ENCODE results near the gene ZNF845.
"Not testable (repeated sequence)": the region's sequence is repeated elsewhere in the genome, so short reads cannot be mapped to it uniquely, and the experiment has no call there.

DNA sequence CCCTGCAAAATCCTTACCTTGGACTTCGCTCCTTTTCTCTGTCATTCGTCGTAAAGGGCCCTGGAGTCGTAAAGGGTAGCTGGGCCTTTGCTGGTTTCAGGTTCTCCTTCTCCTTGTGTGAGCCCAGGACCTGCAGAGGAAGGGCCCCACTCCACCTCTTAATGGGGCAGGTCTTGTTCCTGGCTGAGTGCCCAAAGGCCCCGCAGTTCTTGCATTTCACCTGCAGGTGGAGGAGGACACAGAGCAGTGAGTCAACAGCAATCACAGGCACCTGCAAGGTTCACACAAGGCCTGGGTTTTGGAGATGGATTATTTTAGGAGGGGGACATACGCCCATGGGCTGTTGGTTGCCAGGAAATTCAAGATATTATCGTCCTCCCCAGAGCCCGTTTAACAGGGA is 32.2 kb upstream of the ZNF845 start:
- TF ChIP-seq, protein P1, sequence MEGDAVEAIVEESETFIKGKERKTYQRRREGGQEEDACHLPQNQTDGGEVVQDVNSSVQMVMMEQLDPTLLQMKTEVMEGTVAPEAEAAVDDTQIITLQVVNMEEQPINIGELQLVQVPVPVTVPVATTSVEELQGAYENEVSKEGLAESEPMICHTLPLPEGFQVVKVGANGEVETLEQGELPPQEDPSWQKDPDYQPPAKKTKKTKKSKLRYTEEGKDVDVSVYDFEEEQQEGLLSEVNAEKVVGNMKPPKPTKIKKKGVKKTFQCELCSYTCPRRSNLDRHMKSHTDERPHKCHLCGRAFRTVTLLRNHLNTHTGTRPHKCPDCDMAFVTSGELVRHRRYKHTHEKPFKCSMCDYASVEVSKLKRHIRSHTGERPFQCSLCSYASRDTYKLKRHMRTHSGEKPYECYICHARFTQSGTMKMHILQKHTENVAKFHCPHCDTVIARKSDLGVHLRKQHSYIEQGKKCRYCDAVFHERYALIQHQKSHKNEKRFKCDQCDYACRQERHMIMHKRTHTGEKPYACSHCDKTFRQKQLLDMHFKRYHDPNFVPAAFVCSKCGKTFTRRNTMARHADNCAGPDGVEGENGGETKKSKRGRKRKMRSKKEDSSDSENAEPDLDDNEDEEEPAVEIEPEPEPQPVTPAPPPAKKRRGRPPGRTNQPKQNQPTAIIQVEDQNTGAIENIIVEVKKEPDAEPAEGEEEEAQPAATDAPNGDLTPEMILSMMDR (conservative IDR thresholded peaks at IDR 0.05; ENCODE audit: low read length) = not testable (repeated sequence)
- not testable (repeated sequence) for TF ChIP-seq EZH2phosphoT487 (IDR thresholded peaks at IDR 0.05; ENCODE audit: borderline replicate concordance, low read depth, low read length)
